GM12878 (cell line): Measurements from ENCODE around the gene FCN2. TPM values are rescaled to one million over a fixed set of nuclear protein-coding genes. Genes with fewer than 3 reads are reported as not detected.

Experiments
- ATAC-seq: fragments of 200-7000 bp; cut with Tn5 transposase; 3 replicates; pipeline ENCODE4 v1.9.1; 2020; ENCODE audit warnings: mild to moderate bottlenecking, moderate library complexity
- BruUV-seq: library from RNA; stranded (reverse); fragments of 400-500 nt; replicated peaks from 2 replicates; lab custom pipeline; 2021; lab: Mats Ljungman, UMichigan
- CTCF ChIA-PET: fragments of 300-600 bp; sonication (Branson Sonifier 250); formaldehyde crosslinking; extraction: SDS; loops from one replicate; lab custom pipeline; 2021; ENCODE audit warnings: inconsistent platforms; lab: Yijun Ruan, JAX
- POLR2A ChIA-PET: fragments of 350-600 bp; formaldehyde crosslinking; extraction: SDS; loops from one replicate; lab custom pipeline; 2021; ENCODE audit warnings: inconsistent platforms; lab: Charles Lee
- RAD21 ChIA-PET: fragments of 300-600 bp; sonication (Branson Sonifier 250); formaldehyde crosslinking; loops from one replicate; lab custom pipeline; 2023; ENCODE audit warnings: antibody characterized with exemption; ENCODE audit not compliant: unreplicated experiment; lab: Charles Lee
- SMC1A ChIA-PET: fragments of 300-600 bp; sonication (Branson Sonifier 250); formaldehyde crosslinking; loops from one replicate; lab custom pipeline; 2023; ENCODE audit not compliant: unreplicated experiment, uncharacterized antibody; lab: Charles Lee
- DNase-seq: peaks from one replicate; pipeline ENCODE4 v3.0.0-alpha.2; 2011; ENCODE audit warnings: low read depth, low spot score
- FAIRE-seq: peaks from 3 replicates; lab custom pipeline; 2011; peaks lifted over from hg19 to GRCh38; lab: Jason Lieb, UNC
- H2AFZ ChIP-seq: 2 replicates; pipeline ENCODE4 v1.6.0; 2011; ENCODE audit warnings: low read depth, low read length, control low read depth; ENCODE audit not compliant: control insufficient read depth
- H3K27ac ChIP-seq: 2 replicates; pipeline ENCODE4 v1.5.1; 2011; ENCODE audit warnings: control low read depth; ENCODE audit not compliant: control insufficient read depth, insufficient read depth
- H3K27me3 ChIP-seq, 2 experiments: replicated peaks in 1 of 2; 2 replicates each; pipeline versions ENCODE4 v1.6.0 to v1.6.1; 2011; ENCODE audit warnings: low read length in 1 of 2; ENCODE audit not compliant: control insufficient read depth in 2 of 2, insufficient read depth in 2 of 2
- H3K36me3 ChIP-seq, 2 experiments: 2 replicates each; pipeline ENCODE4 v1.5.1; 2011; ENCODE audit warnings: low read length in 1 of 2; ENCODE audit not compliant: control insufficient read depth in 2 of 2, insufficient read depth in 2 of 2
- H3K4me1 ChIP-seq: 2 replicates; pipeline ENCODE4 v1.6.1; 2011; ENCODE audit warnings: mild to moderate bottlenecking, low read length, moderate library complexity, mixed read lengths; ENCODE audit not compliant: control insufficient read depth, insufficient read depth
- H3K4me2 ChIP-seq: 2 replicates; pipeline ENCODE4 v1.6.0; 2011; ENCODE audit warnings: control low read depth; ENCODE audit not compliant: control insufficient read depth, insufficient read depth
- H3K4me3 ChIP-seq: fragments of 200-600 bp; sonication (generic); 2 replicates; pipeline ENCODE4 v1.5.1; 2016
- H3K79me2 ChIP-seq: 2 replicates; pipeline ENCODE4 v1.6.0; 2011; ENCODE audit warnings: low read length; ENCODE audit not compliant: control insufficient read depth, insufficient read depth
- H3K9ac ChIP-seq: 2 replicates; pipeline ENCODE4 v1.8.0; 2011; ENCODE audit warnings: low read length, control low read depth, mixed read lengths; ENCODE audit not compliant: control insufficient read depth, insufficient read depth
- H3K9me3 ChIP-seq: replicated peaks from 3 replicates; pipeline ENCODE4 v1.5.1; 2011; ENCODE audit warnings: mild to moderate bottlenecking, low read length; ENCODE audit not compliant: control insufficient read depth, insufficient read depth
- H4K20me1 ChIP-seq: 2 replicates; pipeline ENCODE4 v1.6.0; 2011; ENCODE audit not compliant: control insufficient read depth, insufficient read depth
- CREM ChIP-seq: IDR thresholded peaks from 2 replicates; pipeline ENCODE4 v1.6.1; 2014; ENCODE audit warnings: antibody characterized with exemption, low read depth
- FOXM1 ChIP-seq: IDR thresholded peaks from 2 replicates; pipeline ENCODE4 v1.6.1; 2012; ENCODE audit warnings: low read depth, mild to moderate bottlenecking, inconsistent platforms, low read length, moderate library complexity
- SKIL ChIP-seq: fragments of 450-650 bp; IDR thresholded peaks from 2 replicates; pipeline ENCODE4 v1.6.1; 2017; ENCODE audit warnings: mild to moderate bottlenecking, low read depth, inconsistent platforms; ENCODE audit not compliant: poor library complexity, severe bottlenecking
- WRNIP1 ChIP-seq: IDR thresholded peaks from 2 replicates; pipeline ENCODE4 v1.6.1; 2011; ENCODE audit warnings: low read depth, low read length, improper control_type of control experiment, borderline replicate concordance
- WGBS: methylation state at CpG from one replicate; pipeline ENCODE4 v1.1.6; 2016; ENCODE audit warnings: low lambda C conversion rate; ENCODE audit not compliant: insufficient replicate concordance, insufficient coverage; ENCODE audit errors: missing lambda C conversion rate; 5-methylcytosine and 5-hydroxymethylcytosine counted together
- in situ Hi-C: fragments of 300-500 bp; cut with MboI; formaldehyde crosslinking; loops from 9 replicates; pipeline ENCODE4 v1.14.3; 2018; ENCODE audit warnings: mixed read lengths
- intact Hi-C: fragments of 100-400 bp; cut with micrococcal nuclease; formaldehyde crosslinking; loops from one replicate; pipeline ENCODE4 v1.14.2; 2022; ENCODE audit not compliant: unreplicated experiment
- polyA plus RNA-seq, 11 experiments: library from polyadenylated mRNA; depleted of rRNA in 4 of 11; unstranded in 6 of 11; stranded (reverse) in 5 of 11; fragments of >200 nt; fragmentation: Nextera tagmentation in 4 of 11; fragmentation: Illumina TruSeq in 1 of 11; extraction: Ambion mirVana in 4 of 11; extraction: Trizol in 1 of 11; gene quantifications; 1 replicate in 1 of 11; 2 replicates in 10 of 11; pipeline versions ENCODE4 v1.2.1 to v1.2.3, GENCODE V29; 2011 to 2016; ENCODE audit warnings: inconsistent platforms in 2 of 11, missing spikeins in 2 of 11, low read depth in 1 of 11
- total RNA-seq, 4 experiments: library from RNA; depleted of rRNA in 3 of 4; stranded (reverse); fragments of >200 nt in 3 of 4; fragmentation: Illumina TruSeq in 1 of 4; extraction: Trizol in 1 of 4; gene quantifications; 2 replicates each; pipeline versions ENCODE4 v1.2.1 to v1.2.3, GENCODE V29; 2013 to 2021
- TF ChIP-seq, protein P1 (sequence below): fragments of 450-650 bp; IDR thresholded peaks from 2 replicates; pipeline ENCODE4 v1.6.1; 2017; ENCODE audit warnings: mild to moderate bottlenecking, moderate library complexity
- TF ChIP-seq, protein P2 (sequence below): fragments of 450-650 bp; IDR thresholded peaks from 2 replicates; pipeline ENCODE4 v1.6.1; 2018; ENCODE audit warnings: mild to moderate bottlenecking, low read depth, moderate library complexity; ENCODE audit not compliant: partially characterized antibody
- TF ChIP-seq, protein P3 (sequence below): IDR thresholded peaks from 2 replicates; pipeline ENCODE4 v1.6.1; 2011; ENCODE audit warnings: mild to moderate bottlenecking, low read depth, low read length, moderate library complexity; ENCODE audit not compliant: insufficient replicate concordance

The FCN2 gene
- total and polyA plus RNA-seq, 10 of the 15 experiments (the other 5 are each of a cell fraction or from before 2014, with no cell fraction given), result not detected

- no peak overlapping the region for H3K27ac ChIP-seq
- no peak overlapping the region for H3K4me3 ChIP-seq
- no peaks in the 10 kb centered on the region for H3K9me3 ChIP-seq
- H2AFZ ChIP-seq, result no peak overlapping the region
- no peaks in the 10 kb centered on the region for H3K27me3 ChIP-seq
- ChIA-PET SMC1A (no interaction called here), POLR2A (no interaction called here), RAD21 (no interaction called here), CTCF (no interaction called here)
- H4K20me1 ChIP-seq, result no peaks in the 10 kb centered on the region
- no peak for DNase-seq
- no peak overlapping the region for H3K9ac ChIP-seq
- no peaks in the 10 kb centered on the region for H3K79me2 ChIP-seq
- BruUV-seq, result no TSS peak
- WGBS, result 49% methylated on average over 17 of the region's 20 CpGs
- TF ChIP-seq CREM, result no peak
- TF ChIP-seq, protein P1, sequence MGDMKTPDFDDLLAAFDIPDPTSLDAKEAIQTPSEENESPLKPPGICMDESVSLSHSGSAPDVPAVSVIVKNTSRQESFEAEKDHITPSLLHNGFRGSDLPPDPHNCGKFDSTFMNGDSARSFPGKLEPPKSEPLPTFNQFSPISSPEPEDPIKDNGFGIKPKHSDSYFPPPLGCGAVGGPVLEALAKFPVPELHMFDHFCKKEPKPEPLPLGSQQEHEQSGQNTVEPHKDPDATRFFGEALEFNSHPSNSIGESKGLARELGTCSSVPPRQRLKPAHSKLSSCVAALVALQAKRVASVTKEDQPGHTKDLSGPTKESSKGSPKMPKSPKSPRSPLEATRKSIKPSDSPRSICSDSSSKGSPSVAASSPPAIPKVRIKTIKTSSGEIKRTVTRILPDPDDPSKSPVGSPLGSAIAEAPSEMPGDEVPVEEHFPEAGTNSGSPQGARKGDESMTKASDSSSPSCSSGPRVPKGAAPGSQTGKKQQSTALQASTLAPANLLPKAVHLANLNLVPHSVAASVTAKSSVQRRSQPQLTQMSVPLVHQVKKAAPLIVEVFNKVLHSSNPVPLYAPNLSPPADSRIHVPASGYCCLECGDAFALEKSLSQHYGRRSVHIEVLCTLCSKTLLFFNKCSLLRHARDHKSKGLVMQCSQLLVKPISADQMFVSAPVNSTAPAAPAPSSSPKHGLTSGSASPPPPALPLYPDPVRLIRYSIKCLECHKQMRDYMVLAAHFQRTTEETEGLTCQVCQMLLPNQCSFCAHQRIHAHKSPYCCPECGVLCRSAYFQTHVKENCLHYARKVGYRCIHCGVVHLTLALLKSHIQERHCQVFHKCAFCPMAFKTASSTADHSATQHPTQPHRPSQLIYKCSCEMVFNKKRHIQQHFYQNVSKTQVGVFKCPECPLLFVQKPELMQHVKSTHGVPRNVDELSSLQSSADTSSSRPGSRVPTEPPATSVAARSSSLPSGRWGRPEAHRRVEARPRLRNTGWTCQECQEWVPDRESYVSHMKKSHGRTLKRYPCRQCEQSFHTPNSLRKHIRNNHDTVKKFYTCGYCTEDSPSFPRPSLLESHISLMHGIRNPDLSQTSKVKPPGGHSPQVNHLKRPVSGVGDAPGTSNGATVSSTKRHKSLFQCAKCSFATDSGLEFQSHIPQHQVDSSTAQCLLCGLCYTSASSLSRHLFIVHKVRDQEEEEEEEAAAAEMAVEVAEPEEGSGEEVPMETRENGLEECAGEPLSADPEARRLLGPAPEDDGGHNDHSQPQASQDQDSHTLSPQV, result no peak
- TF ChIP-seq FOXM1, result no peak
- TF ChIP-seq, protein P2, sequence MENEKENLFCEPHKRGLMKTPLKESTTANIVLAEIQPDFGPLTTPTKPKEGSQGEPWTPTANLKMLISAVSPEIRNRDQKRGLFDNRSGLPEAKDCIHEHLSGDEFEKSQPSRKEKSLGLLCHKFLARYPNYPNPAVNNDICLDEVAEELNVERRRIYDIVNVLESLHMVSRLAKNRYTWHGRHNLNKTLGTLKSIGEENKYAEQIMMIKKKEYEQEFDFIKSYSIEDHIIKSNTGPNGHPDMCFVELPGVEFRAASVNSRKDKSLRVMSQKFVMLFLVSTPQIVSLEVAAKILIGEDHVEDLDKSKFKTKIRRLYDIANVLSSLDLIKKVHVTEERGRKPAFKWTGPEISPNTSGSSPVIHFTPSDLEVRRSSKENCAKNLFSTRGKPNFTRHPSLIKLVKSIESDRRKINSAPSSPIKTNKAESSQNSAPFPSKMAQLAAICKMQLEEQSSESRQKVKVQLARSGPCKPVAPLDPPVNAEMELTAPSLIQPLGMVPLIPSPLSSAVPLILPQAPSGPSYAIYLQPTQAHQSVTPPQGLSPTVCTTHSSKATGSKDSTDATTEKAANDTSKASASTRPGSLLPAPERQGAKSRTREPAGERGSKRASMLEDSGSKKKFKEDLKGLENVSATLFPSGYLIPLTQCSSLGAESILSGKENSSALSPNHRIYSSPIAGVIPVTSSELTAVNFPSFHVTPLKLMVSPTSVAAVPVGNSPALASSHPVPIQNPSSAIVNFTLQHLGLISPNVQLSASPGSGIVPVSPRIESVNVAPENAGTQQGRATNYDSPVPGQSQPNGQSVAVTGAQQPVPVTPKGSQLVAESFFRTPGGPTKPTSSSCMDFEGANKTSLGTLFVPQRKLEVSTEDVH, result no peak
- no peak for TF ChIP-seq WRNIP1
- TF ChIP-seq, protein P3, sequence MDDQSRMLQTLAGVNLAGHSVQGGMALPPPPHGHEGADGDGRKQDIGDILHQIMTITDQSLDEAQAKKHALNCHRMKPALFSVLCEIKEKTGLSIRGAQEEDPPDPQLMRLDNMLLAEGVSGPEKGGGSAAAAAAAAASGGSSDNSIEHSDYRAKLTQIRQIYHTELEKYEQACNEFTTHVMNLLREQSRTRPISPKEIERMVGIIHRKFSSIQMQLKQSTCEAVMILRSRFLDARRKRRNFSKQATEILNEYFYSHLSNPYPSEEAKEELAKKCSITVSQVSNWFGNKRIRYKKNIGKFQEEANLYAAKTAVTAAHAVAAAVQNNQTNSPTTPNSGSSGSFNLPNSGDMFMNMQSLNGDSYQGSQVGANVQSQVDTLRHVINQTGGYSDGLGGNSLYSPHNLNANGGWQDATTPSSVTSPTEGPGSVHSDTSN, result no peak
- TF ChIP-seq SKIL, result no peak
- no peaks in the 10 kb centered on the region for H3K4me1 ChIP-seq
- in situ Hi-C loops (no loop called here), intact Hi-C loops (no loop called here)
- H3K4me2 ChIP-seq, result no peak overlapping the region
- ATAC-seq, result no peak
- H3K36me3 ChIP-seq, result no peaks in the 10 kb centered on the region
- FAIRE-seq, result no peak
Measured at GRCh38 chr9:134912126-134912840, 31.7 kb downstream of the FCN2 start.
